ENCODE measurements around the gene MICALL2. TPM values are rescaled to one million over a fixed set of nuclear protein-coding genes. Genes with fewer than 3 reads are reported as not detected.

The MICALL2 gene
- total RNA-seq, 2 donors from 2014 or later = 62.8 to 117 TPM

DNA sequence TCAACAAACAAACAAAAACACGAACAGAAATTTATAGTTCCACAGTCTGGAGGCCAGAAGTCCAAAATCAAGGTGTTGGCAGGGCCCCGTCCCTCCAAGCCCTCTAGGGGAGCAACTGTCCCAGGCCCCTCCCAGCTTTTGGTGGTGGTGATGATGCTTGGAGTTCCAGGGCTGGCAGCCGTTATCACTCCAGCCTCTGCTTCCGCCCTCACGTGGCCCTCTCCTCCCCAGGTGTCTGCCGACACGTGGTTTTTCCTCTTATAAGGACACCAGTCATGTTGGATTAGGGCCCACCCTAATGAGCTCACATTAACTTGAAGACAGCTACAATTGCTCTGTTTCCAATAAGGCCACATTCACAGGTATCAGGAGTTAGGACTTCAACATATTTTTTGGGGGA lies 49.7 kb downstream of the MICALL2 start:
- no peak for DNase-seq
- TF ChIP-seq, protein P1, sequence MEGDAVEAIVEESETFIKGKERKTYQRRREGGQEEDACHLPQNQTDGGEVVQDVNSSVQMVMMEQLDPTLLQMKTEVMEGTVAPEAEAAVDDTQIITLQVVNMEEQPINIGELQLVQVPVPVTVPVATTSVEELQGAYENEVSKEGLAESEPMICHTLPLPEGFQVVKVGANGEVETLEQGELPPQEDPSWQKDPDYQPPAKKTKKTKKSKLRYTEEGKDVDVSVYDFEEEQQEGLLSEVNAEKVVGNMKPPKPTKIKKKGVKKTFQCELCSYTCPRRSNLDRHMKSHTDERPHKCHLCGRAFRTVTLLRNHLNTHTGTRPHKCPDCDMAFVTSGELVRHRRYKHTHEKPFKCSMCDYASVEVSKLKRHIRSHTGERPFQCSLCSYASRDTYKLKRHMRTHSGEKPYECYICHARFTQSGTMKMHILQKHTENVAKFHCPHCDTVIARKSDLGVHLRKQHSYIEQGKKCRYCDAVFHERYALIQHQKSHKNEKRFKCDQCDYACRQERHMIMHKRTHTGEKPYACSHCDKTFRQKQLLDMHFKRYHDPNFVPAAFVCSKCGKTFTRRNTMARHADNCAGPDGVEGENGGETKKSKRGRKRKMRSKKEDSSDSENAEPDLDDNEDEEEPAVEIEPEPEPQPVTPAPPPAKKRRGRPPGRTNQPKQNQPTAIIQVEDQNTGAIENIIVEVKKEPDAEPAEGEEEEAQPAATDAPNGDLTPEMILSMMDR (IDR thresholded peaks at IDR 0.05) = no peak
- no peak overlapping the region for H3K27ac ChIP-seq
- no peaks in the 10 kb centered on the region for H3K4me1 ChIP-seq
- intact Hi-C loops (cut with DNase I) = no loop called here
- H3K27me3 ChIP-seq = peaks cover 13% of the 10 kb centered on the region
- no peaks in the 10 kb centered on the region for H3K9me3 ChIP-seq
- H3K36me3 ChIP-seq = no peaks in the 10 kb centered on the region
- no peak overlapping the region for H3K9ac ChIP-seq (ENCODE audit: low read depth in 2 of 2, low read length in 2 of 2)
- no peak overlapping the region for H3K4me3 ChIP-seq

GRCh38 chr7:1408466-1408865 lies 50.8 kb downstream of the MICALL2 start:
- TF ChIP-seq, protein P1 (IDR thresholded peaks at IDR 0.05) = no peak
- H3K27me3 ChIP-seq = peaks cover 22% of the 10 kb centered on the region
- H3K9ac ChIP-seq (ENCODE audit: low read depth in 2 of 2, low read length in 2 of 2) = no peak overlapping the region
- intact Hi-C loops (cut with DNase I) = no loop called here
- no peak for DNase-seq
- no peaks in the 10 kb centered on the region for H3K36me3 ChIP-seq
- H3K4me1 ChIP-seq = no peaks in the 10 kb centered on the region
- no peak overlapping the region for H3K4me3 ChIP-seq
- H3K27ac ChIP-seq = no peak overlapping the region
- no peaks in the 10 kb centered on the region for H3K9me3 ChIP-seq

GRCh38 chr7:1407892-1408291 lies 51.4 kb downstream of the MICALL2 start:
- H3K36me3 ChIP-seq = no peaks in the 10 kb centered on the region
- intact Hi-C loops (cut with DNase I) = no loop called here
- no peak overlapping the region for H3K27ac ChIP-seq
- H3K4me3 ChIP-seq = no peak overlapping the region
- H3K27me3 ChIP-seq = peaks cover 28% of the 10 kb centered on the region
- no peak overlapping the region for H3K9ac ChIP-seq (ENCODE audit: low read depth in 2 of 2, low read length in 2 of 2)
- H3K9me3 ChIP-seq = no peaks in the 10 kb centered on the region
- no peak for DNase-seq
- no peaks in the 10 kb centered on the region for H3K4me1 ChIP-seq
- TF ChIP-seq, protein P1 (IDR thresholded peaks at IDR 0.05) = no peak

DNA sequence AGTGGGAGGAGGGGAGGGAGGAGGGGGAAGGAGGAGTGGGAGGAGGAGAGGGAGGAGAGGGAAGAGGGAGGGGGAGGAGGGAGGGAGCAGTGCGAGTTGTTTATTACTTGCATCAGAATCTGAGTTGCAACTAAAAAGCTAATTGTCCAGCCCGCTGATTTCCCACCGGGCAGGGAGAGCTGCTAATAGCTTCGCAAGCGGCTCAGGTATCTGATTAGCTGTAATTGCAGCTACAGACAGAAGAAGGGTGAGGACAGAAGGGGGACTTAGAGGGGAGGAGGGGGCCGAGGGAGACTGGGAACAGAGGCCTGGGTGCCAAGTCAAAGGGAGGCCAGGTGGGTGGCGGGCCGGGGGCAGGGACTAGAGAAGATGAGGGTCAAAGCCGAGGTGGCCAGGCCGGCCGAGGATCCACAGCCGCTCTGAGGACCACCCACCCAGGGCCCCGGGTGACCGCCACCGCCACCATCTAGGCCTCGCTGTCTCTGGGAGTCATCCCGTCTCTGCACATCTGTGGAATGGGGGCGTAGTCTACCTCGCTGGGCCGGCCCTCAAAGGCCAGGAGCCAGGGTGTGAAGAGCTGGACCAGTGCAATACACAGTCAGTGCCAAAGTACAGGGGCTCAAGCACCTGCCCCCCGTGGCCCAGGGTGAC lies 54.2 kb downstream of the MICALL2 start:
- H3K9ac ChIP-seq (ENCODE audit: low read depth in 2 of 2, low read length in 2 of 2) = no peak overlapping the region
- no peak overlapping the region for H3K27ac ChIP-seq
- H3K36me3 ChIP-seq = no peaks in the 10 kb centered on the region
- H3K9me3 ChIP-seq = no peaks in the 10 kb centered on the region
- TF ChIP-seq, protein P1 (IDR thresholded peaks at IDR 0.05) = no peak
- no peaks in the 10 kb centered on the region for H3K4me1 ChIP-seq
- intact Hi-C loops (cut with DNase I) = no loop called here
- no peak overlapping the region for H3K4me3 ChIP-seq
- DNase-seq = no peak
- H3K27me3 ChIP-seq = peaks cover 28% of the 10 kb centered on the region

- Histone ChIP-seq H3K9ac (ENCODE audit: low read depth in 2 of 2, low read length in 2 of 2) (no peak overlapping the region), H3K4me1 (no peaks in the 10 kb centered on the region), H3K27ac (no peak overlapping the region), H3K9me3 (no peaks in the 10 kb centered on the region), H3K36me3 (no peaks in the 10 kb centered on the region), H3K4me3 (no peak overlapping the region), H3K27me3 (peaks cover 28% of the 10 kb centered on the region)
- DNase-seq = no peak
- TF ChIP-seq, protein P1 (IDR thresholded peaks at IDR 0.05) = no peak
- intact Hi-C loops (cut with DNase I) = no loop called here
These were observed 54.8 kb downstream of the MICALL2 start for GRCh38 chr7:1404460-1404809.

Measured in colonic mucosa (tissue), 4 donors.